ENCODE results near the gene PLD5.

PLD5 gene

DNA sequence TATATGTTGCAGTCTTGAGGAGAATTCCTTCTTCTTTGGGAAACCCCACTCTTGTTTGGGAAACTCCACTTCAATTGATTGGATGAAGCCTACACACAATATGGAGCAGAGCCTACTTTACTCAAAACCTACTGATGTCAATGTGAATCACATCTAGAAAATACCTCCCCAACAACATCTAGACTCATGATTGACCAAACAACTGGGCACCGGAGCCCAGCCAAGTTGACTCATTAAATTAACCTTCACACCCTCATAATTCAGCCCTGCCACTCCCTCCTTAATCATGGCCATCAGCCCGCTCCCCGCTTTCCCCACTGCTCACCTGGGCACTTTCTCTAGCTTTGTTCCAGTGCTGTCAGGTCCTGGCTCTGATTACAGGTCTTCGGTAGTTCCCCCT, 317.5 kb downstream of the PLD5 start:
- Histone ChIP-seq H3K4me1 (ENCODE audit: control insufficient read depth in 5 of 5, insufficient read depth in 5 of 5, low read length in 5 of 5) (peaks cover 0 to 22% (median 2%) of the 10 kb centered on the region in 5 donors), H3K9ac (ENCODE audit: low read length in 5 of 5) (no peak overlapping the region), H3K4me3 (ENCODE audit: low read depth in 1 of 5, low read length in 5 of 5) (no peak overlapping the region), H3K27ac (ENCODE audit: low read depth, low read length) (no peak overlapping the region), H3K36me3 (ENCODE audit: control insufficient read depth in 5 of 5, insufficient read depth in 5 of 5, low read length in 5 of 5) (no peaks in the 10 kb centered on the region), H3K9me3 (ENCODE audit: control insufficient read depth in 5 of 5, low read length in 5 of 5) (peaks cover 0 to 2% (median 0%) of the 10 kb centered on the region in 5 donors), H3K27me3 (ENCODE audit: control insufficient read depth in 5 of 5, insufficient read depth in 4 of 5, low read length in 5 of 5) (peaks cover 0 to 2% (median 0%) of the 10 kb centered on the region in 5 donors)

DNA sequence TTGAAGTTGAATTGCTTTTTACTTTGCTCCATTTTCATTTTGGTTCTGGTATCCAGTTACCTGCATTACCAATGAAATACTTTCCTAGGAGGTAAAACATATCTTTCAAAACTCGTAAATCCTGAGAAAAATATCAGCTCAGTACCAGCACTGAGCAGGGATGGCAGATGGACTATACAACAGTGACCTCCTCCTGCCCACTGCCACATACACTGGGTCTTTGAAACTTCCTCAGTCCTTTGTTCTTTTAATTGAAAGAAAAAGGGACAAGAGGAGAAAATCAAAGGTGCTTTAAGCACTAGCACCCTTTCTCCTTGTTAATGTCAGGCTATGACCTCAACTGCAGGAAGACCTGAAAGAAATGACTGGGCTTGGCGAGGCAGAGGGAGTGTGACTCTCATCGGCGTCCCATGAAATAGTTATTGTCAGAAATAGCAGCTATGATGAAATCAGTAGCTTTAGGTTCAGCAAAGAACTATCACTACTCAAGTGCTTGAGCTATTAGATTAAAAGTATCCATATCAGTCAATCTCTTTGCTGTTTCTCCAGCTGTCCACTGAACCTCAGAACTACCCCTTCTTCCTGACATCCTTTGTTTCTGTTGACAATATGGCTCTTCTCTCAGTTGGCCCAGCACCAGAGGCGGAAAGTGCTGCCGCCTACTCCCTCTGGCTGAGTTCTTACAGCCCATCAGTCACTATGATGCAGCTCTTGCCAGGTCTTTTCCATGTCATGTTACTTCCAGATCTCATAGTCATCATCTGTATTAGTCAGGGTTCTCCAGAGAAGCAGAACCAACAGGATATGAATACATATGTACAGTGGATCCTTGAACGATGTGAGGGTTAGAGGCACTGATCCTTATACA, 318.6 kb downstream of the PLD5 start:
- H3K36me3 ChIP-seq (ENCODE audit: control insufficient read depth in 5 of 5, insufficient read depth in 5 of 5, low read length in 5 of 5) = no peaks in the 10 kb centered on the region
- H3K27me3 ChIP-seq (ENCODE audit: control insufficient read depth in 5 of 5, insufficient read depth in 4 of 5, low read length in 5 of 5) = peaks cover 0 to 2% (median 0%) of the 10 kb centered on the region in 5 donors
- H3K27ac ChIP-seq (ENCODE audit: low read depth, low read length) = peak overlapping the region; percentile 19
- no peak overlapping the region for H3K9ac ChIP-seq (ENCODE audit: low read length in 5 of 5)
- H3K4me1 ChIP-seq (ENCODE audit: control insufficient read depth in 5 of 5, insufficient read depth in 5 of 5, low read length in 5 of 5) = peaks cover 0 to 22% (median 2%) of the 10 kb centered on the region in 5 donors
- no peak overlapping the region for H3K4me3 ChIP-seq (ENCODE audit: low read depth in 1 of 5, low read length in 5 of 5)
- peaks cover 0 to 2% (median 0%) of the 10 kb centered on the region in 5 donors for H3K9me3 ChIP-seq (ENCODE audit: control insufficient read depth in 5 of 5, low read length in 5 of 5)

DNA sequence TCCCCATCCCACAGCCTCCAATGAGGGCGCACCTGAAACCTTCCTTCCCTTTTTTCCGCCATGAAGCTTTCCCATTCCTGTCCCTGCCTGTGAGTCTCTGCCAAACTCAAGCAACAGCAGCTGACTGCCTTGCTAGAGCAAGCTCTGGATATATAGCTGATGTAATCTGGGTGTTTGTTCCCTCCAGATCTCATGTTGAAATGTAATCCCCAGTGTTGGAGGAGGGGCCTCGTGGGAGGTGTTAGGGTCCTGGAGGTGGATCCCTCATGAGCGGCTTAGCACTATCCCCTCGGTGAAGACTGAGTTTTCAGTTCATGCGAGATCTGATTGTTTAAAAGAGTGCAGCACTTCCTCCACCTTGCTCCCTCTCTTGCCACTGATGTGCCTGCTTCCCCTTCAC, 321.2 kb downstream of the PLD5 start:
- Histone ChIP-seq H3K9me3 (ENCODE audit: control insufficient read depth in 5 of 5, low read length in 5 of 5) (peaks cover 0 to 2% (median 0%) of the 10 kb centered on the region in 5 donors), H3K27me3 (ENCODE audit: control insufficient read depth in 5 of 5, insufficient read depth in 4 of 5, low read length in 5 of 5) (peaks cover 0 to 2% (median 0%) of the 10 kb centered on the region in 5 donors), H3K36me3 (ENCODE audit: control insufficient read depth in 5 of 5, insufficient read depth in 5 of 5, low read length in 5 of 5) (no peaks in the 10 kb centered on the region), H3K4me3 (ENCODE audit: low read depth in 1 of 5, low read length in 5 of 5) (peak overlapping the region in 1 of 5 donors; percentile 52), H3K27ac (ENCODE audit: low read depth, low read length) (no peak overlapping the region), H3K9ac (ENCODE audit: low read length in 5 of 5) (peak overlapping the region in 1 of 5 donors; percentile 11), H3K4me1 (ENCODE audit: control insufficient read depth in 5 of 5, insufficient read depth in 5 of 5, low read length in 5 of 5) (peaks cover 0 to 25% (median 2%) of the 10 kb centered on the region in 5 donors)

DNA sequence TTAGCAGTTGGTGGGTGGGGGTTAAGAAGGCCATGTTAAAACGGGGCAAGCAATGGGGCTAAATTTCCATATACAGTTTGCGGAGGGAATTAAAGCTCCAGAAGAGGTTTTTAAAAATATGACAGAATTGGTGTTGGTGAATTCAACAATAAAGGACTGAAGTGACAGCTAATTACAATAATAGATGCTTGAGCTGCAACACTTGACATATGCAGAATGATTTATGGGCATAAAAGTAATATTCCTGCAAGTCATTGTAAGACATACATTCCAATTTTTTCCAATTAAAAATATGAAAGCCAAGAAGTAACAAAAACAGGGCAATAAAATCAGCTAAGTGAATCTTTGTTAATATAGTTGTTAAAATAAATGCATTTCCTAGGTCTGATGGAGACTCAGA, 323.4 kb downstream of the PLD5 start:
- no peaks in the 10 kb centered on the region for H3K9me3 ChIP-seq (ENCODE audit: control insufficient read depth in 5 of 5, low read length in 5 of 5)
- no peaks in the 10 kb centered on the region for H3K36me3 ChIP-seq (ENCODE audit: control insufficient read depth in 5 of 5, insufficient read depth in 5 of 5, low read length in 5 of 5)

DNA sequence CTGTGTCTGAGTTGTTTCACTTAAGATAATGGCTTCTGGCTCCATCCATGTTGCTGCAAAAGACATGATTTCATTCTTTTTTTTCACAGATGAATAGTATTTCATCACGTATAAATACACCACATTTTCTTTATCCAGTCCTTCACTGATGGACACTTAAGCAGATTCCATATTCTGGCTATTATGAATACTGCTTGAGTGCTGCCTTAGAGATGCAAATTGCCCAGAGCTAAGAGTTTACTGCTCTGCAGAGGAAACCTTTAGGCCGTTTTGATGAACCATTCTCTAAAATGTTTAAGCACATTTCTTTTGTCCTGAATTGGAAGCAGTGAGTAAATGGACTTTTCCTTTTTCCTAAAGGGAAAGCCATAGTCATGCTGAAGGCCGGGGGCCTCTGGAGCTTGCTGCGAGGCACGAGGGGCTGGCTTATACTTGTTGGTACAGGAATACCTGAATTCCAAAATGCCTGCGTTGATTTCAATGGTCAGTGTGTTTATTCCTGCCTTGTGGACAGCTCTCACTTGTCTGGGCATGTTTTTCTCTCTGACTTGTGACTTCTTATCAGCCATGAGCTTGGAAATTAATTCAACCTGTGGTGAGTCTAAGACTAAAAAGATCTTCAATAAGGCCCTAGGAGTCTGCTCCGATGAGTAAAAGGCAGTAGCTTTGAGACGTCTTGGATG, 324.6 kb downstream of the PLD5 start:
- Histone ChIP-seq H3K4me3 (ENCODE audit: low read depth in 1 of 5, low read length in 5 of 5) (no peak overlapping the region), H3K4me1 (ENCODE audit: control insufficient read depth in 5 of 5, insufficient read depth in 5 of 5, low read length in 5 of 5) (peaks cover 0 to 23% (median 3%) of the 10 kb centered on the region in 5 donors), H3K9me3 (ENCODE audit: control insufficient read depth in 5 of 5, low read length in 5 of 5) (no peaks in the 10 kb centered on the region), H3K36me3 (ENCODE audit: control insufficient read depth in 5 of 5, insufficient read depth in 5 of 5, low read length in 5 of 5) (no peaks in the 10 kb centered on the region), H3K27me3 (ENCODE audit: control insufficient read depth in 5 of 5, insufficient read depth in 4 of 5, low read length in 5 of 5) (no peaks in the 10 kb centered on the region), H3K27ac (ENCODE audit: low read depth, low read length) (no peak overlapping the region), H3K9ac (ENCODE audit: low read length in 5 of 5) (no peak overlapping the region)

More for the DNA sequence above, 323.4 kb downstream of the PLD5 start:
- Histone ChIP-seq H3K9ac (ENCODE audit: low read length in 5 of 5) (no peak overlapping the region), H3K4me1 (ENCODE audit: control insufficient read depth in 5 of 5, insufficient read depth in 5 of 5, low read length in 5 of 5) (peaks cover 0 to 28% (median 3%) of the 10 kb centered on the region in 5 donors), H3K27me3 (ENCODE audit: control insufficient read depth in 5 of 5, insufficient read depth in 4 of 5, low read length in 5 of 5) (no peaks in the 10 kb centered on the region), H3K27ac (ENCODE audit: low read depth, low read length) (no peak overlapping the region), H3K4me3 (ENCODE audit: low read depth in 1 of 5, low read length in 5 of 5) (no peak overlapping the region)

DNA sequence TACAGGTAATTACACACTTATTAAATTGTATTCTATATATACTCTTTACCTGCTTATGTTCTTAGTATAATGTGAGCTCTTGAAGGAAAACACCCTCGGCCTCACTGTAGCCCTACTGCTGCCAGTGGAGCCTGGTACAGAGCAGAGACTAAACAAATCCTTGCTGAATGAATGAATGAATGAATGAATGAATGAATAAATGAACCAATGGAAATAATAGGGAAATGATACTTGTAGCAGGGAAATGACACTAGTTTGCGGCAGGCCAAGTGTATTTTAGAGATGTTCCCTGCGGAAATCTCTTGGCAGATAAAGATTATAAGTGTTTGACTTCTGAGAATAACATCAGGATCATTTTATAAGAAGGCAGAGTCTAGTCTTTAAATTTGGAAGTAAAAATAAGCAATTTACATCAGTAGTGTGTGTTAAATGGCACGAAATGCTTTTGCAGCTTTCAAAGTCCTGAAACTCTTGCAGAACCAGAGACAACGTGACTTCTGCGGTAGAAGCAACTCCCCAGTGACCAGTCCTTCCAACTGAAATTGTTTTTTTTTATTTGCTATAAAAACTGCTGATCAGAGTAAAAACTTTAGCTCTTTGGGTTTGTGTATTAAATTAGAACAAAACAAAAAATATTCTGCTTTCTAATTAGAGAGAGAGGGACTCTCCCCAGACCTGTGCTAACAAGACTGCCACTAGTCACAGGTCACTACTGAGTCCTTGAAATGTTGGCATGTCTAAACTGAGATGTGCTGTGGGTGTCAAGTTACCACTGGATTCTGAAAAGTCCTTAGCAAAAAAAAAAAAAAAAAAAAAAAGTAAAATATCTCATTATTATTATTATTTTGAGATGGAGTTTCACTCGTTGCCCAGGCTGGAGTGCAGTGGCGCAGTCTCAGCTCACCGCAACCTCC, 326.3 kb downstream of the PLD5 start:
- Histone ChIP-seq H3K27ac (ENCODE audit: low read depth, low read length) (no peak overlapping the region), H3K4me1 (ENCODE audit: control insufficient read depth in 5 of 5, insufficient read depth in 5 of 5, low read length in 5 of 5) (peaks cover 0 to 14% (median 3%) of the 10 kb centered on the region in 5 donors), H3K9me3 (ENCODE audit: control insufficient read depth in 5 of 5, low read length in 5 of 5) (no peaks in the 10 kb centered on the region), H3K4me3 (ENCODE audit: low read depth in 1 of 5, low read length in 5 of 5) (no peak overlapping the region), H3K27me3 (ENCODE audit: control insufficient read depth in 5 of 5, insufficient read depth in 4 of 5, low read length in 5 of 5) (no peaks in the 10 kb centered on the region), H3K9ac (ENCODE audit: low read length in 5 of 5) (no peak overlapping the region), H3K36me3 (ENCODE audit: control insufficient read depth in 5 of 5, insufficient read depth in 5 of 5, low read length in 5 of 5) (no peaks in the 10 kb centered on the region)

DNA sequence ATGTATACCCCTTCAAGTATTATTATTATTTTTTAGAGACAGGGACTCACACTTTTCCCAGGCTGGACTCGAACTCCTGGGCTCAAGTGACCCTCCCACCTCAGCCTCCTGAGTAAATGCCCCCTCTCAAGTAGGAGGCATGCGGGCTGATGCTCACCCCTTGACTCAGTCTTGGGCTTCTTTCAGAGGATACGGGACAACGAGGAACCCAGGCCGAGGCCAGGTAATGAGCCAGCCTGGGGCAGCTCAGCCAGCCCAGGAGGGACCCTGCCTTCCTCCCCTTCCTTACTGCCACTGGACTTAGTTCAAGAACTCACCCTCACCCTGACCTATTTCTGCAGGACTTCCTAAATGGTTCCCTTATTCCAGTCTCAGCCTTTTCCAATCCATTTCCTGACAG, 327.6 kb downstream of the PLD5 start:
- no peak overlapping the region for H3K9ac ChIP-seq (ENCODE audit: low read length in 5 of 5)
- no peaks in the 10 kb centered on the region for H3K27me3 ChIP-seq (ENCODE audit: control insufficient read depth in 5 of 5, insufficient read depth in 4 of 5, low read length in 5 of 5)
- peaks cover 0 to 8% (median 3%) of the 10 kb centered on the region in 5 donors for H3K4me1 ChIP-seq (ENCODE audit: control insufficient read depth in 5 of 5, insufficient read depth in 5 of 5, low read length in 5 of 5)
- H3K36me3 ChIP-seq (ENCODE audit: control insufficient read depth in 5 of 5, insufficient read depth in 5 of 5, low read length in 5 of 5) = no peaks in the 10 kb centered on the region
- no peak overlapping the region for H3K4me3 ChIP-seq (ENCODE audit: low read depth in 1 of 5, low read length in 5 of 5)
- H3K27ac ChIP-seq (ENCODE audit: low read depth, low read length) = no peak overlapping the region
- no peaks in the 10 kb centered on the region for H3K9me3 ChIP-seq (ENCODE audit: control insufficient read depth in 5 of 5, low read length in 5 of 5)

DNA sequence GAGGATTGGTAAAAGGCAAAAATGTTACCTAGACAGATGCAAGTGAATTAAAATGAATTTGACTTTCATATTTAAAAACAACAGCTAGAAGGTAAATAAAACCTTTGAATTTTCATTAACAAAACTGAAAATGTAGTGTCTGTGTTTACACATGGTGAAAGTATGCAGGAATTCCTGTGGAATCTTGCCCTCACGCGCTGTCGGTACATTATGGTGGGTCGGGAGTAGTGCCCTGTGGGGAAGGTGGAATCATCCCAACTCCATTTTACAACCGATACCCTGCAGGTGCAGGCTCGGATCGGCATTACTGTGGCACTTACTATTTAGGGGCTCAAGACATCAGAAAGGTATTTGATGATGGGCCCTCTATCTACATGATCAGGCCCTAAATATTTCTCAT, 328.4 kb downstream of the PLD5 start:
- Histone ChIP-seq H3K27me3 (ENCODE audit: control insufficient read depth in 5 of 5, insufficient read depth in 4 of 5, low read length in 5 of 5) (no peaks in the 10 kb centered on the region), H3K36me3 (ENCODE audit: control insufficient read depth in 5 of 5, insufficient read depth in 5 of 5, low read length in 5 of 5) (no peaks in the 10 kb centered on the region), H3K27ac (ENCODE audit: low read depth, low read length) (no peak overlapping the region), H3K4me3 (ENCODE audit: low read depth in 1 of 5, low read length in 5 of 5) (no peak overlapping the region), H3K4me1 (ENCODE audit: control insufficient read depth in 5 of 5, insufficient read depth in 5 of 5, low read length in 5 of 5) (peaks cover 0 to 8% (median 3%) of the 10 kb centered on the region in 5 donors), H3K9ac (ENCODE audit: low read length in 5 of 5) (no peak overlapping the region), H3K9me3 (ENCODE audit: control insufficient read depth in 5 of 5, low read length in 5 of 5) (no peaks in the 10 kb centered on the region)

DNA sequence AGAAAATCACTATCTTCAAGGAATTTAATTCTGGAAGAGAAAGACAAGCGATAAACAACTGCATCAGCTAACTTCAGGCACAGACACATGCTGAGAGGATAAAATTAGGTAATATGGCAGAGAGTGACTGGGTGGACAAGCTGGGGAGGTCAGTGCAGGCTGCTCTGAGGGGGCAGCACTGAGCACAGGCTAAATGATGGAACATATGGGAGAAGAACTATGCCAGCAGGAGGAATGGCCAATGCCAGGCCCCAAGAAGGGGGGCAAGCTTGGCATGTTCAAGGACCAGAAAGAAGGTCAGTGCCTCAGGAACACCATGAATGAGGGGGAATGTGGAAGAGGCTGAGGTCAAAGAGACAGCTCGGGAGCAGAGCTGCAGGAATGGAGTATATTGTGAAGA, 334.9 kb downstream of the PLD5 start:
- Histone ChIP-seq H3K9me3 (ENCODE audit: control insufficient read depth in 5 of 5, low read length in 5 of 5) (no peaks in the 10 kb centered on the region), H3K27me3 (ENCODE audit: control insufficient read depth in 5 of 5, insufficient read depth in 4 of 5, low read length in 5 of 5) (no peaks in the 10 kb centered on the region), H3K27ac (ENCODE audit: low read depth, low read length) (no peak overlapping the region), H3K9ac (ENCODE audit: low read length in 5 of 5) (no peak overlapping the region), H3K36me3 (ENCODE audit: control insufficient read depth in 5 of 5, insufficient read depth in 5 of 5, low read length in 5 of 5) (no peaks in the 10 kb centered on the region), H3K4me3 (ENCODE audit: low read depth in 1 of 5, low read length in 5 of 5) (no peak overlapping the region), H3K4me1 (ENCODE audit: control insufficient read depth in 5 of 5, insufficient read depth in 5 of 5, low read length in 5 of 5) (no peaks in the 10 kb centered on the region)
